ENCODE data around the gene ZSCAN32. TPM values are rescaled to one million over a fixed set of nuclear protein-coding genes. Genes with fewer than 3 reads are reported as not detected.
A peak's percentile ranks its signal among the peaks of the same experiment; 100 is the strongest.

Gene ZSCAN32
- total and polyA plus RNA-seq, 2 of the 8 experiments (the other 6 are each of a cell fraction or from before 2014, with no cell fraction given) = 13.4 to 22.0 TPM

DNA sequence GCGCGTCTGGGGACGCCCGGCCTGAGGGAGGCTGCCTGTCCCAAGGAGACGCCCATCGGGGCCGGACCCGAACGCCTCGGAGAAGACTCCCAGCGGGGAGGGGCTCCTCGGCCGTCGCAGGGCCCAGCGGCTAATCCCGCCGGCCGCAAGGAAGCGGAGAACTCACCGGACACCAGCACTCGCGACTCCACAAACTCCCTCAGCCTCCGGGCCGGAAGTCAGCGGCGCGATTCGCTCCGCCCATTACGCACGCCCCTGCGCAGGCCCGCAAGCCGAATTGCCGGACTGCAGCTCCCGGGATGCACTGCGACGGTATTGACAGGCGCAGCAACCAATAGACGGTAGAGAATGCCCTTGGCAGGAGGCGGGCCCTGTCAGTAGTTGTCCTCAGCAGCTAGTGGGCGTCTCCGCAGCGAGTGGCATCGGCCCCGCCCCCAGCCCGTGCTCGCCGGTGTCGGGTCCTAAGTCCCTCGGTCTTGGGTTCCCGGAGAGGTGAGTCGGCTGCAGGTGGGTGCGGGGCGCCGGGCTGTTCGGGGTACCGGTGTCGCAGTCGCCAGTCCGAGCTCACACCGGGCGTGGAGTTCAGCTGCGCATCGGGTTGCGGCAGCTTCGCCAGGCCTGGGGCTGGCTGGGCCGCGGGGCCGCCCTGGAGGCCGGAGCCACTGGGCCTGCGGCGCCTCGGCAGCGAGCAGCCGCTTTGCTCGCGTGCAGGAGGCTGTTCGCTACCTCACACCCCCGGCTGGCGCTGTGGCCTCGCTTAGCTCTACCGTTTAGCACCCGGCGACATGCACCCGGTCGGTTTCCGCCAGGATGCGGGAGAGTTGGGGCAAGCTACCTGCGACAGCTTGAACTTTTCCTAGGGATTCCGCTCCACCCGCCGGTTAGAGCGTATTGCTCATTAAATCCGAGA lies at the start of gene ZSCAN32, which contains the start of gene ZNF174 (continued):
- TF ChIP-seq MAFK (IDR thresholded peaks at IDR 0.05; ENCODE audit: low read depth, low read length) (no peak), RFX5 (IDR thresholded peaks at IDR 0.05; ENCODE audit: borderline replicate concordance, low read depth, low read length) (no peak), CBX5 (IDR thresholded peaks at IDR 0.05; ENCODE audit: low read depth, low read length) (no peak), CHD1 (IDR thresholded peaks at IDR 0.05; ENCODE audit: low read depth, low read length) (no peak), ASH2L (IDR thresholded peaks at IDR 0.05; ENCODE audit: low read length) (peak; percentile 95), CHD2 (IDR thresholded peaks at IDR 0.05; ENCODE audit: low read length) (peak; percentile 88), GTF2F1 (IDR thresholded peaks at IDR 0.05; ENCODE audit: borderline replicate concordance, low read depth, low read length) (no peak), JUND (IDR thresholded peaks at IDR 0.05; ENCODE audit: low read length) (no peak), SAP30 (IDR thresholded peaks at IDR 0.05; ENCODE audit: insufficient read depth, insufficient replicate concordance, low read length) (no peak), EZH2 (IDR thresholded peaks at IDR 0.05; ENCODE audit: low read depth, low read length, severe bottlenecking) (no peak), KDM4A (IDR thresholded peaks at IDR 0.05; ENCODE audit: low read depth, low read length, severe bottlenecking) (peak; percentile 77)

All from H1 (cell line).